ENCODE results near the gene SLX4IP. TPM values are rescaled to one million over a fixed set of nuclear protein-coding genes. Genes with fewer than 3 reads are reported as not detected.

The SLX4IP gene
- total RNA-seq, 4 donors from 2014 or later, result 2.0 to 3.4 (median 3.3) TPM

GRCh38 chr20:10658051-10658823, 223.1 kb downstream of the SLX4IP start:
- no peak for ATAC-seq (ENCODE audit: low FRiP score)
- no peak for DNase-seq (ENCODE audit: low spot score)
- TF ChIP-seq CTCF (IDR thresholded peaks at IDR 0.05), result no peak

DNA sequence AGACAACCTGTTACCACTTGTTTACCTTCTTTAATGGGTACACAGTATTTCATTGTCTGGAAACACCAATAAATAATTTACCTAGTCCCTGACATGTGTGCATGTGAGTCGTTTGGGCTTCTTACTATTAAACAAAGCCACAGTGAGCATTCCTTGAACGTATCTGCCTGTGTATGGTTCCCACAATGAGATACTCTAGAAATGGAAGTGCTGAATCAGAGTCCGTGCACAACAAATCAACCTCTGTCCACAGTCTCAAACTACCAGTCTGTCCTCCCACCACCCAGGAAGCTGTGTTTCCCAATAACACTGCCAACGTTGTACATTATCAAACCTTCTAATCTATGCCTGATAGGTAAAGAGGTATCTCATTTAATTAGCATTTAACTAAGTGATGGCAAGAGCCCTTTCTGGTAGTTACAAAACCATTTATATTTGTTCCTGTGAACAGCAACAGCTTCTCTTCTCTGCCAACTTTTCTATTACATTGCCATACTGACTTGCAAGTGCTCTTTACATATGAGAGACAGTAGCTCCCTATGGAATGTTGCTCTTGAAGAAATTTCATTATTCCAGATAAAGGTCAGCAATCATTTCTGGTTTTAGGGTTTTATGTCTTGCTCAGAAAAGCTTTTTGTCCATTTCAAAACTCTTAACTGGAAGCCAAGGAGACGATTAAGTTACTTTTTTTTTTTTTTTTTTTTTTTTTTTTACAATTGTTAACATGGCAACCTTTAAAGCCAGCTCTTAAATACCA, 223.9 kb downstream of the SLX4IP start:
- DNase-seq (ENCODE audit: low spot score) (no peak), ATAC-seq (ENCODE audit: low FRiP score) (no peak)
- no peak for TF ChIP-seq CTCF (IDR thresholded peaks at IDR 0.05)

- TF ChIP-seq CTCF (IDR thresholded peaks at IDR 0.05), result no peak
- no peak for DNase-seq (ENCODE audit: low spot score)
- no peak for ATAC-seq (ENCODE audit: low FRiP score)
Measured at GRCh38 chr20:10659651-10660601, 224.8 kb downstream of the SLX4IP start.

DNA sequence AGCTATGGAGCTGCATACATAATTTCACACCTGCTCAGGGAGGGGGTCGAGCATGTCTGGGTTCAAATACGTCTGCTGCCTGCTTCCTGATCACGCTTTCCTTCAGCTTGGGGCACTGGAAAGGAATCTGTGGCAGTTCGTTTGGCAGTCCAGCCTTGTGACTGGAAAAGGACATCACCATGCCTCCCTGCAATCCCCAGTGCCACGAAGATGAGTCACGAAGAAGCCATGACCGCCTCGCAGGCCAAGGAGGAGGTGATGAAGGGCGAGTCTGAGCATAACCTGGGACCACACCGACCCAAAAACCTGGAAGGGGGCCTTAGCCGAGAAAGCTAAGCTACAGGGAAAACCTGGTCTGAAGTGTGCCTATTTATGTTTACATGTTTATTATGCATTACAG, 225.6 kb downstream of the SLX4IP start:
- ATAC-seq (ENCODE audit: low FRiP score) (no peak), DNase-seq (ENCODE audit: low spot score) (no peak)
- no peak for TF ChIP-seq CTCF (IDR thresholded peaks at IDR 0.05)

DNA sequence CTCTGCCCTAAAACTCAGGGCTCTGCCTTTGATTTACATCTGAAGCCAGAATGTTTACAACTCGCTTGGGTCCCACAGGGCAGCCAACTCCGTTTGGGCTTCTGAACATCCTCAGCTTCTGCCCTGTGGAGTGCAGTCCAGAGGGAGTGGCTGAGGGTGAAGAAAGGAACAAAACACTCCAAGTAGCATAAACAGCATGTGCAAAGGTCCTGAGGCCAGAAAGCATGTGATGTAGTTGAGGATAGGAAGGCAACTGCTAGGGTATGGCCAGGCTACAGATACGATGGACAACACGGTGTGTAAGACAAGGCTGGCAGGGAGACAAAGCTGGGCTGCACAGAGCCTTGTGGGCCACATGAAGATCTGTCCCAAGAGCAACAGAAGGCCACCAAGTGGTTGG, 226.2 kb downstream of the SLX4IP start:
- no peak for TF ChIP-seq CTCF (IDR thresholded peaks at IDR 0.05)
- DNase-seq (ENCODE audit: low spot score) (no peak), ATAC-seq (ENCODE audit: low FRiP score) (no peak)

GRCh38 chr20:10662151-10662550, 227.0 kb downstream of the SLX4IP start:
- no peak for DNase-seq (ENCODE audit: low spot score)

More at GRCh38 chr20:10662151-10662550, 227.0 kb downstream of the SLX4IP start:
- TF ChIP-seq CTCF (IDR thresholded peaks at IDR 0.05), result no peak
- ATAC-seq (ENCODE audit: low FRiP score), result no peak
